CD4-positive, alpha-beta T cell treated with Interleukin-17A for 1 hour (primary cell): ENCODE measurements around the gene ADGRV1.

Experiments used
- DNase-seq: peaks from one replicate; pipeline ENCODE4 v3.0.0-alpha.2; 2020

ADGRV1 gene

GRCh38 chr5:90558344-90559192, at the start of gene ADGRV1:
Gene ADGRV1 (plus strand): TSS chr5:90558797. CDS start chr5:90558896, 99 bp downstream.
- no peak for DNase-seq

- DNase-seq = no peak
Measured at GRCh38 chr5:90510438-90510837, 48.2 kb upstream of the ADGRV1 start.

- no peak for DNase-seq
Measured at GRCh38 chr5:90514520-90514919, 44.1 kb upstream of the ADGRV1 start.

- DNase-seq = no peak
Measured at GRCh38 chr5:90518661-90519060, 39.9 kb upstream of the ADGRV1 start.

GRCh38 chr5:90519081-90519480, 39.5 kb upstream of the ADGRV1 start:
- no peak for DNase-seq

- peak; percentile 56 for DNase-seq
Measured at GRCh38 chr5:90528601-90529193, 29.9 kb upstream of the ADGRV1 start.

- peak; percentile 96 for DNase-seq
Measured at GRCh38 chr5:90529194-90529938, 29.2 kb upstream of the ADGRV1 start, which contains the start of gene LYSMD3. Gene LYSMD3 (minus strand): TSS chr5:90529584. CDS start chr5:90525289, 4,295 bp downstream.

- no peak for DNase-seq
Measured at GRCh38 chr5:90529939-90530677, 28.5 kb upstream of the ADGRV1 start.

GRCh38 chr5:90530736-90531487, 27.7 kb upstream of the ADGRV1 start:
- DNase-seq = no peak

- DNase-seq = no peak
Measured at GRCh38 chr5:90533794-90534193, 24.8 kb upstream of the ADGRV1 start.

- DNase-seq = no peak
Measured at GRCh38 chr5:90534922-90535321, 23.7 kb upstream of the ADGRV1 start.

- DNase-seq = no peak
Measured at GRCh38 chr5:90542827-90543519, 15.6 kb upstream of the ADGRV1 start.

- DNase-seq = no peak
Measured at GRCh38 chr5:90545511-90545910, 13.1 kb upstream of the ADGRV1 start.

GRCh38 chr5:90546216-90546837, 12.3 kb upstream of the ADGRV1 start:
- DNase-seq = no peak

GRCh38 chr5:90547072-90547536, 11.5 kb upstream of the ADGRV1 start:
- no peak for DNase-seq

- no peak for DNase-seq
Measured at GRCh38 chr5:90548069-90548593, 10.5 kb upstream of the ADGRV1 start.

- no peak for DNase-seq
Measured at GRCh38 chr5:90549223-90549622, 9.4 kb upstream of the ADGRV1 start.

- no peak for DNase-seq
Measured at GRCh38 chr5:90549729-90550275, 8.8 kb upstream of the ADGRV1 start.

GRCh38 chr5:90550963-90551362, 7.6 kb upstream of the ADGRV1 start:
- no peak for DNase-seq

- no peak for DNase-seq
Measured at GRCh38 chr5:90551376-90551775, 7.2 kb upstream of the ADGRV1 start.
